Peyer's patch (tissue), 4 donors: ENCODE results near the gene MTMR12. TPM values are rescaled to one million over a fixed set of nuclear protein-coding genes. Genes with fewer than 3 reads are reported as not detected.
A peak's percentile ranks its signal among the peaks of the same experiment; 100 is the strongest.
"Not testable (repeated sequence)": the region's sequence is repeated elsewhere in the genome, so short reads cannot be mapped to it uniquely, and the experiment has no call there.

ENCODE experiments used
- DNase-seq, 3 donors: peaks; one replicate each; pipeline ENCODE4 v3.0.0-alpha.2; 2017 to 2019
- H3K27ac ChIP-seq, 4 donors: fragments of 200-600 bp; sonication (generic); one replicate each; pipeline ENCODE4 v1.5.1; 2016 to 2019
- H3K27me3 ChIP-seq, 2 donors: fragments of 200-600 bp; sonication (generic); one replicate each; pipeline ENCODE4 v1.5.1; 2019
- H3K36me3 ChIP-seq, 3 donors: fragments of 200-600 bp; sonication (generic); one replicate each; pipeline ENCODE4 v1.5.1; 2016 to 2019
- H3K4me1 ChIP-seq, 4 donors: fragments of 200-600 bp; sonication (generic); one replicate each; pipeline ENCODE4 v1.5.1; 2016 to 2019
- H3K4me3 ChIP-seq, 4 donors: fragments of 200-600 bp; sonication (generic); 1 replicate in 3 of 4; 2 replicates in 1 of 4; pipeline ENCODE4 v1.5.1; 2016 to 2019; ENCODE audit warnings: mild to moderate bottlenecking in 1 of 4
- H3K9me3 ChIP-seq, 4 donors: fragments of 200-600 bp; sonication (generic); one replicate each; pipeline ENCODE4 v1.5.1; 2016 to 2019; ENCODE audit warnings: mild to moderate bottlenecking in 1 of 4
- CTCF ChIP-seq, 6 experiments: fragments of 450-650 bp in 4 of 6; fragments of 200-600 bp in 2 of 6; sonication (generic) in 1 of 6; IDR thresholded peaks; one replicate each; pipeline ENCODE4 v1.5.1; 2017 to 2019; ENCODE audit warnings: antibody characterized with exemption in 6 of 6, mild to moderate bottlenecking in 3 of 6, moderate library complexity in 1 of 6
- POLR2A ChIP-seq, 2 donors: fragments of 450-650 bp; IDR thresholded peaks; one replicate each; pipeline ENCODE4 v1.5.1; 2017; ENCODE audit warnings: antibody characterized with exemption in 2 of 2, mild to moderate bottlenecking in 2 of 2, moderate library complexity in 2 of 2
- total RNA-seq, 4 donors: library from RNA; depleted of rRNA; stranded (reverse); fragments of >200 nt; gene quantifications; one replicate each; pipeline ENCODE4 v1.1.0, GENCODE V29; 2016

Gene MTMR12
- total RNA-seq, 4 donors from 2014 or later = 16.0 to 43.7 (median 24.0) TPM

GRCh38 chr5:32285510-32286138 lies 27.1 kb downstream of the MTMR12 start:
- Histone ChIP-seq H3K36me3 (no peaks in the 10 kb centered on the region), H3K4me1 (peaks cover 0 to 8% (median 0%) of the 10 kb centered on the region in 4 donors), H3K27me3 (no peaks in the 10 kb centered on the region), H3K9me3 (no peaks in the 10 kb centered on the region), H3K4me3 (no peak overlapping the region), H3K27ac (no peak overlapping the region)
- no peak for TF ChIP-seq POLR2A (IDR thresholded peaks at IDR 0.05)
- DNase-seq = no peak

- H3K9me3 ChIP-seq = no peaks in the 10 kb centered on the region
- DNase-seq = no peak
- TF ChIP-seq CTCF (IDR thresholded peaks at IDR 0.05) (no peak), POLR2A (IDR thresholded peaks at IDR 0.05) (no peak)
- H3K27me3 ChIP-seq = no peaks in the 10 kb centered on the region
- H3K4me1 ChIP-seq = peaks cover 0 to 8% (median 0%) of the 10 kb centered on the region in 4 donors
- no peak overlapping the region for H3K4me3 ChIP-seq
- H3K36me3 ChIP-seq = no peaks in the 10 kb centered on the region
- H3K27ac ChIP-seq = no peak overlapping the region
These were observed 29.0 kb downstream of the MTMR12 start for GRCh38 chr5:32283539-32284377.

GRCh38 chr5:32283061-32283460 lies 29.7 kb downstream of the MTMR12 start:
- H3K27ac ChIP-seq = no peak overlapping the region
- no peak overlapping the region for H3K4me3 ChIP-seq

DNA sequence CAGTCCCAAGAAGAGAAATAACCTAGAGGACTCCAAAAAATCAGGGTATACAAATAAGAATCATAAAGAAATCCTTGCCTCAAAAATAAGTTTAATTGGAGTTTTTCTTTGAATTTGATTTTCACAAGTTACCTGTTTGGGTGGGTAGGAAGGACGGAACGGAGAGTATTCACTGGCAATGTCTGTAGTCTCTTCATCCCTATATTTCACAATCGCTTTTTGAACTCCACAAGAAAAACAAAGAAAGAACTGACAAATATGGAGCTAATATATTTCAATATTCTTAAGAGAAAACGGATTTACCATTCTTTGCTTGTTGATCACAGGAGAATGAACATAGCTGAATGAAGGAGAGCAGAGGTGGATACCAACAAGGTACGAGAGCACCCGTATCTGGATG lies 30.1 kb downstream of the MTMR12 start:
- no peaks in the 10 kb centered on the region for H3K27me3 ChIP-seq
- H3K36me3 ChIP-seq = no peaks in the 10 kb centered on the region
- H3K9me3 ChIP-seq = no peaks in the 10 kb centered on the region
- no peak overlapping the region for H3K27ac ChIP-seq
- TF ChIP-seq CTCF (IDR thresholded peaks at IDR 0.05) (no peak), POLR2A (IDR thresholded peaks at IDR 0.05) (no peak)
- no peak overlapping the region for H3K4me3 ChIP-seq
- H3K4me1 ChIP-seq = peaks cover 0 to 8% (median 2%) of the 10 kb centered on the region in 4 donors
- no peak for DNase-seq

More at GRCh38 chr5:32283061-32283460, 29.7 kb downstream of the MTMR12 start:
- Histone ChIP-seq H3K4me1 (peaks cover 0 to 8% (median under 1%) of the 10 kb centered on the region in 4 donors), H3K27me3 (no peaks in the 10 kb centered on the region), H3K36me3 (no peaks in the 10 kb centered on the region), H3K9me3 (no peaks in the 10 kb centered on the region)
- no peak for DNase-seq
- TF ChIP-seq CTCF (IDR thresholded peaks at IDR 0.05) (no peak), POLR2A (IDR thresholded peaks at IDR 0.05) (no peak)

- H3K9me3 ChIP-seq, H3K36me3 ChIP-seq, H3K27me3 ChIP-seq, H3K4me1 ChIP-seq, H3K27ac ChIP-seq, DNase-seq, H3K4me3 ChIP-seq: not testable (repeated sequence)
These were observed 31.2 kb downstream of the MTMR12 start for GRCh38 chr5:32281378-32282133.

GRCh38 chr5:32280656-32281081 lies 32.1 kb downstream of the MTMR12 start:
- H3K27ac ChIP-seq = peak overlapping the region in 1 of 4 donors; percentile 28
- H3K36me3 ChIP-seq = no peaks in the 10 kb centered on the region
- H3K27me3 ChIP-seq = no peaks in the 10 kb centered on the region
- TF ChIP-seq POLR2A (IDR thresholded peaks at IDR 0.05) (no peak), CTCF (IDR thresholded peaks at IDR 0.05) (no peak)
- peaks cover 0 to 14% (median 2%) of the 10 kb centered on the region in 4 donors for H3K4me1 ChIP-seq
- H3K4me3 ChIP-seq = no peak overlapping the region
- H3K9me3 ChIP-seq = no peaks in the 10 kb centered on the region
- no peak for DNase-seq
